Medulla oblongata (tissue), 1 donor: ENCODE data around the gene CIP2A.
"Not testable (repeated sequence)": the region's sequence is repeated elsewhere in the genome, so short reads cannot be mapped to it uniquely, and the experiment has no call there.

Experiments used
- DNase-seq: peaks from one replicate; pipeline ENCODE4 v3.0.0-alpha.2; 2015; ENCODE audit errors: extremely low spot score

CIP2A gene

GRCh38 chr3:108589081-108589997, at the start of gene CIP2A, which contains the start of gene DZIP3:
Gene CIP2A (minus strand): TSS chr3:108589438. CDS start chr3:108589375, 63 bp downstream.
Gene DZIP3 (plus strand): TSS chr3:108589722. CDS start chr3:108605407, 15,685 bp downstream.
- peak; percentile 89 for DNase-seq

GRCh38 chr3:108629974-108630373, 40.7 kb upstream of the CIP2A start:
- no peak for DNase-seq

GRCh38 chr3:108623504-108623903, 34.3 kb upstream of the CIP2A start:
- DNase-seq: no peak

GRCh38 chr3:108620250-108620649, 31.0 kb upstream of the CIP2A start:
- no peak for DNase-seq

- DNase-seq: not testable (repeated sequence)
Measured at GRCh38 chr3:108616090-108616489, 26.9 kb upstream of the CIP2A start.

GRCh38 chr3:108610651-108611050, 21.4 kb upstream of the CIP2A start:
- DNase-seq: no peak

- no peak for DNase-seq
Measured at GRCh38 chr3:108608750-108609149, 19.5 kb upstream of the CIP2A start.

- no peak for DNase-seq
Measured at GRCh38 chr3:108605491-108605890, 16.3 kb upstream of the CIP2A start.

GRCh38 chr3:108605028-108605427, 15.8 kb upstream of the CIP2A start:
- DNase-seq: no peak

GRCh38 chr3:108603691-108604090, 14.5 kb upstream of the CIP2A start:
- no peak for DNase-seq

GRCh38 chr3:108602935-108603294, 13.7 kb upstream of the CIP2A start:
- no peak for DNase-seq

GRCh38 chr3:108602249-108602934, 13.2 kb upstream of the CIP2A start:
- DNase-seq: peak; percentile 38

GRCh38 chr3:108599677-108600409, 10.6 kb upstream of the CIP2A start:
- DNase-seq: no peak

GRCh38 chr3:108598375-108598774, 9.1 kb upstream of the CIP2A start:
- no peak for DNase-seq

GRCh38 chr3:108595321-108595720, 6.1 kb upstream of the CIP2A start:
- DNase-seq: no peak

- DNase-seq: peak; percentile 18
Measured at GRCh38 chr3:108590460-108590859, 1.2 kb upstream of the CIP2A start.

- DNase-seq: no peak
Measured at GRCh38 chr3:108589998-108590323, 723 bp upstream of the CIP2A start.

- DNase-seq: no peak
Measured at GRCh38 chr3:108588601-108589000, 637 bp downstream of the CIP2A start.

GRCh38 chr3:108578064-108578463, 11.2 kb downstream of the CIP2A start:
- DNase-seq: no peak

GRCh38 chr3:108569336-108569735, 19.9 kb downstream of the CIP2A start:
- DNase-seq: no peak

GRCh38 chr3:108566599-108566998, 22.6 kb downstream of the CIP2A start:
- no peak for DNase-seq

- no peak for DNase-seq
Measured at GRCh38 chr3:108565506-108565905, 23.7 kb downstream of the CIP2A start.
